ENCODE measurements around the gene B4GALT2. TPM values are rescaled to one million over a fixed set of nuclear protein-coding genes. Genes with fewer than 3 reads are reported as not detected.

B4GALT2 gene
- total and polyA plus RNA-seq, 9 donors, result 11.9 to 51.3 (median 28.8) TPM

DNA sequence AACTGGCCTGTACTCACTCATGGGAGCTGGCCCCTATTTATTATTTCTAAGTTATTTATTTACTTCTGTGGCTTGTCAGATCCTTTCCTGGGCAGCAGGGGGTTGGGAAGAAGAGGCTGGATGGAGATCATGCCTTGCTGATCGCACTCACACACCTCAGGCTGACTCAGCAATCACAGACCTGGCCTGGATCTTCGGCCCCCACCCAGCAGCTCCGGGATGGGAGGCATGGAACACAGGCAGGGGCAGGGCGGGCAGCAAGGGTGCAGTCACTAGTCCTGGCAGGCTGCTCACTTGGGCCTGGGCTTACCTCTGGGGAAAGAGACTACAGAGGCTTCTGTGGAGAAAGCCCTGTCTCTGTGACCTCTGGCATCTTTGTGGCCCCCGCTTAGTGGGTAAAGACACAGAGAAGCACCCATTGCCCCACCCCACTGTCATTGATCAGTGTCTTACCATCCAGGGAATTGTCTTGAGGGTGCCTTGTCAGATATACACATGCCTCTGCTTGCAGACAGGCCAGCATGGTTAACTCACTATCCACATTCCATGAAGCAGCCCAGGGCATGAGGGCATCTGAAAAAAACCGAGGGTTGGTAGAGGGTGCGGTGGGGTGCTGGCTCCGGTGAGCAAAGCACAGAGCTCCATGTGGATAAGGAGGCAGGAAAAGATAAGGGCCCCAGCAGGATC is 41.7 kb upstream of the B4GALT2 start:
- TF ChIP-seq EP300 (IDR thresholded peaks at IDR 0.05), result no peak
- TF ChIP-seq CTCF (IDR thresholded peaks at IDR 0.05), result no peak
- no peak for TF ChIP-seq POLR2A (IDR thresholded peaks at IDR 0.05)

DNA sequence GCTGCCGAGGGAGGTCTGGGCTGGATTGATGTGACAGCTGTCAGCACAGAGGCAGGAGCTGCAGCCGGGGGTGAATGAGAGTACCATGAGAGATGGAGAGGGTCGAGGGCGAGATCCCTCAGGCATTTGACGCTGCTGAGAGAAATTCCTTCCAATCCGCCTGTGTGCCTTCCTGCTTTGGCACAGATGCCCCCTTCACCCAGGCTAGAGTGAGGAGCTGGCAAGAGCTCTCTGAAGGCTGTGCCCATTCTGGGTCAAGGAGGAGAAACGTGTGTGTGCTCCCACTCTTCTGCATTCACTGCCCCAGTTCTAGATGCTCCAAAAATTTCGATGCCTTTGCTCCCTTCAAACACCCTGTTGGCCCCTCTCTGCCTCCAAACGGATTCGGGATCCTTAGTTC is 40.6 kb upstream of the B4GALT2 start:
- no peaks in the 10 kb centered on the region for H3K27me3 ChIP-seq
- H3K4me3 ChIP-seq, result no peak overlapping the region
- H3K27ac ChIP-seq, result no peak overlapping the region
- no peak for DNase-seq
- H3K36me3 ChIP-seq, result no peaks in the 10 kb centered on the region
- no peaks in the 10 kb centered on the region for H3K9me3 ChIP-seq
- TF ChIP-seq POLR2A (IDR thresholded peaks at IDR 0.05), result no peak
- TF ChIP-seq CTCF (IDR thresholded peaks at IDR 0.05), result no peak
- no peak for TF ChIP-seq EP300 (IDR thresholded peaks at IDR 0.05)
- 74 to 79% (median 77%) methylated on average over 10 of the region's 10 CpGs for WGBS, 3 donors
- intact Hi-C loops (cut with DNase I), result loop anchor here in 3 of 4 donors (5.0 to 10.0 kb wide), 3 partner anchors 404 to 714 kb away; partner anchors contain the start of gene PTPRF (in 1 of the 3)
- peaks cover 4% of the 10 kb centered on the region for H3K4me1 ChIP-seq (ENCODE audit: insufficient read depth)

More for the DNA sequence above, 41.7 kb upstream of the B4GALT2 start:
- peaks cover 4% of the 10 kb centered on the region for H3K4me1 ChIP-seq (ENCODE audit: insufficient read depth)
- H3K9me3 ChIP-seq, result no peaks in the 10 kb centered on the region
- no peaks in the 10 kb centered on the region for H3K27me3 ChIP-seq
- H3K27ac ChIP-seq, result no peak overlapping the region
- no peak for DNase-seq
- 87 to 90% (median 89%) methylated on average over 8 of the region's 8 CpGs for WGBS, 3 donors
- H3K4me3 ChIP-seq, result no peak overlapping the region
- intact Hi-C loops (cut with DNase I), result loop anchor here in 3 of 4 donors (5.0 to 10.0 kb wide), 3 partner anchors 403 to 713 kb away; partner anchors contain the start of gene PTPRF (in 1 of the 3)
- no peaks in the 10 kb centered on the region for H3K36me3 ChIP-seq

DNA sequence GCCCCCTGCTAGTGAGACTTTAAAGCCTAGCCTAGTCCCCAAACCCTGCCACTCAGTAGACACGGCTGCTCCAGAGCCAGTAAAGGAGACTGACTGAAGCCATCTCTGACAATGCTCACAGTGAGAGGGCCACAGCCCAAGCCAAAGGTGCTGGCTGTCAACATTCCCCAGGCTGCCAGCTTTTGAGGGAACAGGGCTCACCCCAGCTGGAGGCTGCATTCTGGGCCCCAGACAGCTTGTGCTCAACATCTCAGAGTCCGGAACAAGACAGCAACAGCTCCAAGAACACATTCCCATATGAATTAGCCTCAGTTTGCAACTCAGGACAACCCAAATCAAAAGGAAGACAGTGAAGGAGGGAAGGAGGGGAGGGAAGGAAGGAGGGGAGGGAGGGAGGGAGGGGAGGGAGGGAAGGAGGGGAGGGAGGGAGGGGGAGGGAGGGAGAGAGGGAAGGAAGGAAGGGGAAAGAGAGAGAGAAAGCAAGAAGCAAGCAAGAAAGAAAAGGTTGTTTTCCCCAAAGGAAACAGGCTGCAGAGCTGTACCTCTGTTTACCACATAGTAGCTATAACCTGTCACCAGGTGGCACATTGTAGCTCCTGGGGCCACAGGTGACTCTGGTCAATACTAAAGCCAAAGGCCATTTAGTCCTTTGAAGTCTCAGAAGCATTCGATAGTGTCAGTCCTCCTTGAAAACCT is 40.0 kb upstream of the B4GALT2 start:
- no peaks in the 10 kb centered on the region for H3K27me3 ChIP-seq
- WGBS, 3 donors, result 81 to 86% (median 84%) methylated on average over 3 of the region's 3 CpGs
- intact Hi-C loops (cut with DNase I), result loop anchor here in 3 of 4 donors (5.0 to 10.0 kb wide), 3 partner anchors 404 to 714 kb away; partner anchors contain the start of gene PTPRF (in 1 of the 3)
- H3K36me3 ChIP-seq, result no peaks in the 10 kb centered on the region
- DNase-seq, result no peak
- H3K4me3 ChIP-seq, result no peak overlapping the region
- H3K9me3 ChIP-seq, result no peaks in the 10 kb centered on the region
- H3K27ac ChIP-seq, result no peak overlapping the region
- no peaks in the 10 kb centered on the region for H3K4me1 ChIP-seq (ENCODE audit: insufficient read depth)
- TF ChIP-seq POLR2A (IDR thresholded peaks at IDR 0.05) (no peak), EP300 (IDR thresholded peaks at IDR 0.05) (no peak), CTCF (IDR thresholded peaks at IDR 0.05) (no peak)

- intact Hi-C loops (cut with DNase I), result no loop called here
- DNase-seq, result no peak
- no peak overlapping the region for H3K4me3 ChIP-seq
- peaks cover under 1% of the 10 kb centered on the region for H3K4me1 ChIP-seq (ENCODE audit: insufficient read depth)
- no peak overlapping the region for H3K27ac ChIP-seq
- H3K27me3 ChIP-seq, result no peaks in the 10 kb centered on the region
- TF ChIP-seq EP300 (IDR thresholded peaks at IDR 0.05), result no peak
- no peak for TF ChIP-seq POLR2A (IDR thresholded peaks at IDR 0.05)
- TF ChIP-seq CTCF (IDR thresholded peaks at IDR 0.05), result no peak
- WGBS, 3 donors, result 86 to 94% (median 90%) methylated on average over 3 of the region's 3 CpGs
- H3K9me3 ChIP-seq, result no peaks in the 10 kb centered on the region
- H3K36me3 ChIP-seq, result no peaks in the 10 kb centered on the region
Measured at GRCh38 chr1:43942411-43942810, 36.6 kb upstream of the B4GALT2 start.
